GM12878 (cell line): ENCODE data around the gene NEB. TPM values are rescaled to one million over a fixed set of nuclear protein-coding genes. Genes with fewer than 3 reads are reported as not detected.
A peak's percentile ranks its signal among the peaks of the same experiment; 100 is the strongest.
"Not testable (repeated sequence)": the region's sequence is repeated elsewhere in the genome, so short reads cannot be mapped to it uniquely, and the experiment has no call there.

ENCODE experiments used
- ATAC-seq: fragments of 200-7000 bp; cut with Tn5 transposase; 3 replicates; pipeline ENCODE4 v1.9.1; 2020; ENCODE audit warnings: mild to moderate bottlenecking, moderate library complexity
- BruUV-seq: library from RNA; stranded (reverse); fragments of 400-500 nt; replicated peaks from 2 replicates; lab custom pipeline; 2021; lab: Mats Ljungman, UMichigan
- CTCF ChIA-PET: fragments of 300-600 bp; sonication (Branson Sonifier 250); formaldehyde crosslinking; extraction: SDS; loops from one replicate; lab custom pipeline; 2021; ENCODE audit warnings: inconsistent platforms; lab: Yijun Ruan, JAX
- POLR2A ChIA-PET: fragments of 350-600 bp; formaldehyde crosslinking; extraction: SDS; loops from one replicate; lab custom pipeline; 2021; ENCODE audit warnings: inconsistent platforms; lab: Charles Lee
- RAD21 ChIA-PET: fragments of 300-600 bp; sonication (Branson Sonifier 250); formaldehyde crosslinking; loops from one replicate; lab custom pipeline; 2023; ENCODE audit warnings: antibody characterized with exemption; ENCODE audit not compliant: unreplicated experiment; lab: Charles Lee
- SMC1A ChIA-PET: fragments of 300-600 bp; sonication (Branson Sonifier 250); formaldehyde crosslinking; loops from one replicate; lab custom pipeline; 2023; ENCODE audit not compliant: unreplicated experiment, uncharacterized antibody; lab: Charles Lee
- DNase-seq: peaks from one replicate; pipeline ENCODE4 v3.0.0-alpha.2; 2011; ENCODE audit warnings: low read depth, low spot score
- FAIRE-seq: peaks from 3 replicates; lab custom pipeline; 2011; peaks lifted over from hg19 to GRCh38; lab: Jason Lieb, UNC
- H2AFZ ChIP-seq: 2 replicates; pipeline ENCODE4 v1.6.0; 2011; ENCODE audit warnings: low read depth, low read length, control low read depth; ENCODE audit not compliant: control insufficient read depth
- H3K27ac ChIP-seq: 2 replicates; pipeline ENCODE4 v1.5.1; 2011; ENCODE audit warnings: control low read depth; ENCODE audit not compliant: control insufficient read depth, insufficient read depth
- H3K27me3 ChIP-seq, 2 experiments: replicated peaks in 1 of 2; 2 replicates each; pipeline versions ENCODE4 v1.6.0 to v1.6.1; 2011; ENCODE audit warnings: low read length in 1 of 2; ENCODE audit not compliant: control insufficient read depth in 2 of 2, insufficient read depth in 2 of 2
- H3K36me3 ChIP-seq, 2 experiments: 2 replicates each; pipeline ENCODE4 v1.5.1; 2011; ENCODE audit warnings: low read length in 1 of 2; ENCODE audit not compliant: control insufficient read depth in 2 of 2, insufficient read depth in 2 of 2
- H3K4me1 ChIP-seq: 2 replicates; pipeline ENCODE4 v1.6.1; 2011; ENCODE audit warnings: mild to moderate bottlenecking, low read length, moderate library complexity, mixed read lengths; ENCODE audit not compliant: control insufficient read depth, insufficient read depth
- H3K4me2 ChIP-seq: 2 replicates; pipeline ENCODE4 v1.6.0; 2011; ENCODE audit warnings: control low read depth; ENCODE audit not compliant: control insufficient read depth, insufficient read depth
- H3K4me3 ChIP-seq: fragments of 200-600 bp; sonication (generic); 2 replicates; pipeline ENCODE4 v1.5.1; 2016
- H3K79me2 ChIP-seq: 2 replicates; pipeline ENCODE4 v1.6.0; 2011; ENCODE audit warnings: low read length; ENCODE audit not compliant: control insufficient read depth, insufficient read depth
- H3K9ac ChIP-seq: 2 replicates; pipeline ENCODE4 v1.8.0; 2011; ENCODE audit warnings: low read length, control low read depth, mixed read lengths; ENCODE audit not compliant: control insufficient read depth, insufficient read depth
- H3K9me3 ChIP-seq: replicated peaks from 3 replicates; pipeline ENCODE4 v1.5.1; 2011; ENCODE audit warnings: mild to moderate bottlenecking, low read length; ENCODE audit not compliant: control insufficient read depth, insufficient read depth
- H4K20me1 ChIP-seq: 2 replicates; pipeline ENCODE4 v1.6.0; 2011; ENCODE audit not compliant: control insufficient read depth, insufficient read depth
- BCL11A ChIP-seq: IDR thresholded peaks from 2 replicates; pipeline ENCODE4 v1.6.1; 2011; ENCODE audit warnings: low read depth, low read length
- CBX3 ChIP-seq: fragments of 200-600 bp; sonication (generic); IDR thresholded peaks from 2 replicates; pipeline ENCODE4 v1.6.1; 2016; ENCODE audit warnings: low read depth, borderline replicate concordance
- EED ChIP-seq: sonication (generic); IDR thresholded peaks from 2 replicates; pipeline ENCODE4 v1.6.1; 2016; ENCODE audit warnings: antibody characterized with exemption, low read depth
- IKZF1 ChIP-seq: fragments of 450-650 bp; conservative IDR thresholded peaks from 2 replicates; pipeline ENCODE4 v1.6.1; 2017; ENCODE audit warnings: antibody characterized with exemption, mild to moderate bottlenecking
- JUNB ChIP-seq: IDR thresholded peaks from 2 replicates; pipeline ENCODE4 v1.6.1; 2016; ENCODE audit warnings: antibody characterized with exemption, mild to moderate bottlenecking
- KLF5 ChIP-seq: fragments of 450-650 bp; IDR thresholded peaks from 2 replicates; pipeline ENCODE4 v1.6.1; 2014; ENCODE audit warnings: mild to moderate bottlenecking; ENCODE audit not compliant: partially characterized antibody
- PAX5 ChIP-seq: IDR thresholded peaks from 2 replicates; pipeline ENCODE4 v1.6.1; 2011; ENCODE audit warnings: low read depth, low read length, borderline replicate concordance
- POLR2AphosphoS5 ChIP-seq: IDR thresholded peaks from 2 replicates; pipeline ENCODE4 v1.6.1; 2011; ENCODE audit warnings: mild to moderate bottlenecking, low read length, inconsistent platforms
- WRNIP1 ChIP-seq: IDR thresholded peaks from 2 replicates; pipeline ENCODE4 v1.6.1; 2011; ENCODE audit warnings: low read depth, low read length, improper control_type of control experiment, borderline replicate concordance
- YBX1 ChIP-seq: fragments of 450-650 bp; IDR thresholded peaks from 2 replicates; pipeline ENCODE4 v1.6.1; 2016; ENCODE audit warnings: antibody characterized with exemption
- WGBS: methylation state at CpG from one replicate; pipeline ENCODE4 v1.1.6; 2016; ENCODE audit warnings: low lambda C conversion rate; ENCODE audit not compliant: insufficient replicate concordance, insufficient coverage; ENCODE audit errors: missing lambda C conversion rate; 5-methylcytosine and 5-hydroxymethylcytosine counted together
- in situ Hi-C: fragments of 300-500 bp; cut with MboI; formaldehyde crosslinking; loops from 9 replicates; pipeline ENCODE4 v1.14.3; 2018; ENCODE audit warnings: mixed read lengths
- intact Hi-C: fragments of 100-400 bp; cut with micrococcal nuclease; formaldehyde crosslinking; loops from one replicate; pipeline ENCODE4 v1.14.2; 2022; ENCODE audit not compliant: unreplicated experiment
- polyA plus RNA-seq, 11 experiments: library from polyadenylated mRNA; depleted of rRNA in 4 of 11; unstranded in 6 of 11; stranded (reverse) in 5 of 11; fragments of >200 nt; fragmentation: Nextera tagmentation in 4 of 11; fragmentation: Illumina TruSeq in 1 of 11; extraction: Ambion mirVana in 4 of 11; extraction: Trizol in 1 of 11; gene quantifications; 1 replicate in 1 of 11; 2 replicates in 10 of 11; pipeline versions ENCODE4 v1.2.1 to v1.2.3, GENCODE V29; 2011 to 2016; ENCODE audit warnings: inconsistent platforms in 2 of 11, missing spikeins in 2 of 11, low read depth in 1 of 11
- total RNA-seq, 4 experiments: library from RNA; depleted of rRNA in 3 of 4; stranded (reverse); fragments of >200 nt in 3 of 4; fragmentation: Illumina TruSeq in 1 of 4; extraction: Trizol in 1 of 4; gene quantifications; 2 replicates each; pipeline versions ENCODE4 v1.2.1 to v1.2.3, GENCODE V29; 2013 to 2021

Gene NEB
- total and polyA plus RNA-seq, 10 of the 15 experiments (the other 5 are each of a cell fraction or from before 2014, with no cell fraction given), result 0.04 to 0.77 (median 0.12) TPM

- CTCF ChIA-PET, result no interaction called here
- no peak overlapping the region for H3K4me3 ChIP-seq
- no peak overlapping the region for H2AFZ ChIP-seq
- in situ Hi-C loops, result no loop called here
- SMC1A ChIA-PET, result no interaction called here
- H3K27me3 ChIP-seq, result peaks cover 0 to 2% of the 10 kb centered on the region in 2 experiments; a peak in 1 of 4 replicates
- no peaks in the 10 kb centered on the region for H4K20me1 ChIP-seq
- FAIRE-seq, result no peak
- no peak overlapping the region for H3K27ac ChIP-seq
- H3K4me2 ChIP-seq, result no peak overlapping the region
- H3K4me1 ChIP-seq, result no peaks in the 10 kb centered on the region
- no peaks in the 10 kb centered on the region for H3K36me3 ChIP-seq
- no peak overlapping the region for H3K9ac ChIP-seq
- no peak for DNase-seq
- no peak for TF ChIP-seq IKZF1
- no peak for TF ChIP-seq CBX3
- TF ChIP-seq WRNIP1, result no peak
- TF ChIP-seq YBX1, result no peak
- TF ChIP-seq BCL11A, result no peak
- no peak for TF ChIP-seq PAX5
- TF ChIP-seq JUNB, result no peak
- no peak for TF ChIP-seq KLF5
- TF ChIP-seq POLR2AphosphoS5, result no peak
- no peak for TF ChIP-seq EED
- no peaks in the 10 kb centered on the region for H3K79me2 ChIP-seq
- WGBS, result 29% methylated on average over 4 of the region's 4 CpGs
- no peaks in the 10 kb centered on the region for H3K9me3 ChIP-seq
- RAD21 ChIA-PET, result no interaction called here
- POLR2A ChIA-PET, result interaction anchor here (1.1 kb wide), 1 partner anchor 9 kb away, joined by 3 read pairs; no protein-coding TSS in a partner anchor
- intact Hi-C loops, result no loop called here
- ATAC-seq, result no peak
- no TSS peak for BruUV-seq
These were observed 26.4 kb downstream of the NEB start for GRCh38 chr2:151707857-151708256.

DNA sequence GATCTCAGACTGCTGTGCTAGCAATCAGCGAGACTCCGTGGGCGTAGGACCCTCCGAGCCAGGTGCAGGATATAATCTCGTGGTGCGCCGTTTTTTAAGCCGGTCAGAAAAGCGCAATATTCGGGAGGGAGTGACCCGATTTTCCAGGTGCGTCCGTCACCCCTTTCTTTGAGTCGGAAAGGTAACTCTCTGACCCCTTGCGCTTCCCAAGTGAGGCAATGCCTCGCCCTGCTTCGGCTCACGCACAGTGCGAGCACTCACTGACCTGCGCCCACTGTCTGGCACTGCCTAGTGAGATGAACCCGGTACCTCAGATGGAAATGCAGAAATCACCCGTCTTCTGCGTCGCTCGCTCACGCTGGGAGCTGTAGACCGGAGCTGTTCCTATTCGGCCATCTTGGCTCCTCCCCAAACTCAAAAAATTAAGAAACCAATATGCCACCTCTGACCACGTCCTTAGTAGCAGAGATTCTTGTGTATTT is 29.8 kb downstream of the NEB start:
- WGBS, result 69% methylated on average over 28 of the region's 29 CpGs
- BruUV-seq, result not testable (repeated sequence)

GRCh38 chr2:151698134-151698533 is 36.1 kb downstream of the NEB start:
- H3K4me3 ChIP-seq, DNase-seq, SMC1A ChIA-PET, in situ Hi-C loops, RAD21 ChIA-PET, H3K4me1 ChIP-seq, H3K9ac ChIP-seq, CTCF ChIA-PET, H3K4me2 ChIP-seq, H2AFZ ChIP-seq, H3K27me3 ChIP-seq, H3K27ac ChIP-seq, POLR2A ChIA-PET, ATAC-seq, H3K9me3 ChIP-seq, H3K79me2 ChIP-seq, H3K36me3 ChIP-seq, intact Hi-C loops, BruUV-seq, H4K20me1 ChIP-seq: not testable (repeated sequence)
- peak; percentile 84 for FAIRE-seq

More for the DNA sequence above, 29.8 kb downstream of the NEB start:
- H3K36me3 ChIP-seq, H3K4me1 ChIP-seq, H3K9me3 ChIP-seq, in situ Hi-C loops, H3K4me3 ChIP-seq, H3K4me2 ChIP-seq, H4K20me1 ChIP-seq, H3K27me3 ChIP-seq, POLR2A ChIA-PET, RAD21 ChIA-PET, H3K9ac ChIP-seq, FAIRE-seq, intact Hi-C loops, H3K27ac ChIP-seq, ATAC-seq, H2AFZ ChIP-seq, H3K79me2 ChIP-seq, SMC1A ChIA-PET, DNase-seq, CTCF ChIA-PET: not testable (repeated sequence)
